GM12892 (cell line): ENCODE data around the gene NFU1.
A peak's percentile ranks its signal among the peaks of the same experiment; 100 is the strongest.
"Not testable (repeated sequence)": the region's sequence is repeated elsewhere in the genome, so short reads cannot be mapped to it uniquely, and the experiment has no call there.

ENCODE experiments used
- DNase-seq: peaks from one replicate; pipeline ENCODE4 v3.0.0; 2011; ENCODE audit not compliant: insufficient read length
- FAIRE-seq: peaks from 2 replicates; lab custom pipeline; 2011; peaks lifted over from hg19 to GRCh38; lab: Jason Lieb, UNC
- POLR2A ChIP-seq: IDR thresholded peaks from 2 replicates; pipeline ENCODE4 v1.6.1; 2011; ENCODE audit warnings: low read depth, low read length, control low read depth
- POLR2AphosphoS5 ChIP-seq: IDR thresholded peaks from 2 replicates; pipeline ENCODE4 v1.6.1; 2011; ENCODE audit warnings: low read depth, low read length, control low read depth
- TAF1 ChIP-seq: IDR thresholded peaks from 2 replicates; pipeline ENCODE4 v1.6.1; 2011; ENCODE audit warnings: low read depth, mild to moderate bottlenecking, control low read depth, low read length, borderline replicate concordance

Gene NFU1

DNA sequence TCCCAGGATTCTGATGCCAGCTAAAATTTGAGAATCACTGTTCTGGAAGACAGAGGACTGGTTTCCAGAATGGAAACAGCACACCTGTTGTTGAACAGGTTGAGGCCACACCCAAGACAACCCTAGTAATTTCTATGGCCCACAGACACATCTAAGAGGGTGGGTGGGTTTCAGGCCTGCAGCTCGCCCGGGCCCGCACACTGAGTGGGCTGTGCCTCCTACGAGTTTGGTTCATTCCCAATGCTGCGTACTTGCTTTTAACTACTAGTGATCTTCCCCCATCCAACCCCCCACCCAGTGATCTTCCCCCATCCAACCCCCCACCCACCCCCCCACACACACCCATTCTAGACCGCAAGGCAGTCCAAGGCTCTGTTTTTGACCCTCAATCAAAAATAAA is 1.3 kb upstream of the NFU1 start:
- no peak for DNase-seq
- FAIRE-seq, result no peak
- TF ChIP-seq POLR2A (no peak), TAF1 (no peak), POLR2AphosphoS5 (no peak)

DNA sequence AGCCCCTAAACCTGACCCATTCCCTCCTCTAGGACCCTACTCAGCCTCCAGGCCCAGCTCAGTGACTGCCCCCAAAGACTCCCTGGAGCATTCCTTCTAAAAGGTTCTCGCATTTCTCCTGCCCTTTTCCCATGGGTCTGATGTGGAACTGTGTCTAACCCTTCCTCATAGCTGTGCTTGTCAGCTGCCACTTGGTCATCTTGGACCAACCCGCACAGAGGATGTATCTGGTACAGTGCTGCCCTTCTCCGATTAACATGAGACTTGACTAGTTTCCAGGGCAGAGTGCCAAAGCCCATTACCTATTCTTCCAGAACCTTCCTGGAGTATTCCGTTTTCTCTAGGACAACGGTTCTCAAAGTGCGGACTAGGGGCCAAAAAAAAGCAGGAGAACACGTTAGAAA is 518 bp upstream of the NFU1 start:
- TF ChIP-seq POLR2AphosphoS5 (no peak), TAF1 (no peak)
- no peak for FAIRE-seq

GRCh38 chr2:69436596-69436937 is 668 bp downstream of the NFU1 start:
- DNase-seq, result peak; percentile 5
- FAIRE-seq, result no peak
- TF ChIP-seq TAF1 (no peak), POLR2AphosphoS5 (no peak), POLR2A (no peak)

More for the DNA sequence above, 518 bp upstream of the NFU1 start:
- DNase-seq, result no peak

GRCh38 chr2:69434753-69435152 is 2.5 kb downstream of the NFU1 start:
- TF ChIP-seq POLR2A (no peak), POLR2AphosphoS5 (no peak), TAF1 (no peak)
- no peak for FAIRE-seq
- no peak for DNase-seq

GRCh38 chr2:69429491-69430183 is 7.6 kb downstream of the NFU1 start:
- DNase-seq (no peak), FAIRE-seq (no peak)
- TF ChIP-seq TAF1 (no peak), POLR2A (no peak), POLR2AphosphoS5 (no peak)

GRCh38 chr2:69428981-69429380 is 8.3 kb downstream of the NFU1 start:
- no peak for DNase-seq
- FAIRE-seq, result no peak
- TF ChIP-seq POLR2A (no peak), TAF1 (no peak), POLR2AphosphoS5 (no peak)

DNA sequence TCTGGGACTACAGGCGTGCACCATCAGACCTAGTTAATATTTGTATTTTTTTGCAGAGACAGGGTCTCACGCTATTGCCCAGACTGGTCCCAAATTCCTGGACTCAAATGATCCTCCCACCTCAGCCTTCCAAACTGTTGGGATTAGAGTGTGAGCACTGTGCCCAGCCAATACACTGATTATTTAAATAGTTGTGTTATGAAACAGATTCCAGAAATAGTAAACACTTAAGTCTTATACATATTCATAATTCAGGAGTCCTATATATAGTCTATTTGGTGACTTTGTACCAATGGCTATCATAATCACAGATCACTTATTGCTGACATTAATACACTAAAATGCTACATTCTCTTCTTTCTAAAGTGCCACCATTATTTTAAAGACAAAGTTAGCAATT is 12.8 kb downstream of the NFU1 start:
- no peak for TF ChIP-seq POLR2A
- no peak for TF ChIP-seq POLR2AphosphoS5
- no peak for TF ChIP-seq TAF1
- DNase-seq (no peak), FAIRE-seq (no peak)

GRCh38 chr2:69422198-69422597 is 15.0 kb downstream of the NFU1 start:
- FAIRE-seq (no peak), DNase-seq (no peak)
- TF ChIP-seq TAF1 (no peak), POLR2AphosphoS5 (no peak), POLR2A (no peak)

DNA sequence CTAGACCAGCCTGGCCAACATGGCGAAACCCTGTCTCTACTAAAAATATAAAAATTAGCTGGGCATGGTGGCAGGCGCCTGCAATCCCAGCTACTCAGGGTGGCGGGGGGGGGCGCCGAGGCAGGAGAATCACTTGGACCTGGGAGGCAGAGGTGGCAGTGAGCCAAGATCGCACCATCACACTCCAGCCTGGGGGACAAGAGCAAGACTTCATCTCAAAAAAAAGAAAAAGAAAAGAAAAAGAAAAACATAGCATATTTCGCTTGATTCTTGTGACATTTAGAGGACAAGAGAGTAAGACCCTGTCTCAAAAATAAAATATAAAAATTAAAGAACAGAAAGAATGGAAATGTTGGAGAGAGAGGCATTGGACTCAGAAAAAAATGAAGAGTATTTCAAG is 18.1 kb downstream of the NFU1 start:
- DNase-seq, FAIRE-seq: not testable (repeated sequence)

GRCh38 chr2:69416147-69416546 is 21.1 kb downstream of the NFU1 start:
- no peak for TF ChIP-seq TAF1
- TF ChIP-seq POLR2AphosphoS5, result no peak
- no peak for TF ChIP-seq POLR2A
- no peak for DNase-seq
- FAIRE-seq, result no peak

GRCh38 chr2:69411120-69411519 is 26.1 kb downstream of the NFU1 start:
- no peak for TF ChIP-seq POLR2A
- no peak for DNase-seq
- no peak for FAIRE-seq

DNA sequence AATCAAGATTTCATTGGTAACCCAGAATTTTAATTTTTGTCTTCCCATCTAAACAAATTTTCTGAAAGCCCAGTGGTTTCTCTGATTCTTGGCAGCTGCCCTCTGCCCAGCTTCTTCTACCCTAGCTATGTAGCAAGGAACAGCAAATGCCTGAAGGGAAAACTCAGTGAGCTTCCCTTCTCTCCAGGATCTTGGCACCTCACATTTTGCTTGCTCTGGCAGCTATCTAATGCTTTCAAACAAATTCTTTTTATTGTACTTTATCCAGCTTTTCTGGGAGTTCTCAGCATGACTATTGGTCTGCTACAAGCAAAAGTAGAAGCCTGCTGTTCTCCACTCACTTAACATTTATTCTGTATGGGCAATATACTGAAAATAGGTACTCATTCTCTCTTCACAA is 31.9 kb downstream of the NFU1 start:
- FAIRE-seq (no peak), DNase-seq (no peak)
- TF ChIP-seq POLR2AphosphoS5 (no peak), TAF1 (no peak), POLR2A (no peak)

GRCh38 chr2:69400121-69400520 is 37.1 kb downstream of the NFU1 start:
- DNase-seq (no peak), FAIRE-seq (no peak)
- TF ChIP-seq POLR2A, result no peak
- TF ChIP-seq POLR2AphosphoS5, result no peak
- TF ChIP-seq TAF1, result no peak

- no peak for TF ChIP-seq TAF1
- TF ChIP-seq POLR2A, result no peak
- TF ChIP-seq POLR2AphosphoS5, result no peak
- DNase-seq (no peak), FAIRE-seq (no peak)
Observed at GRCh38 chr2:69397234-69397633, 40.0 kb downstream of the NFU1 start.
